Measurements from ENCODE around the gene CCDC146.

CCDC146 gene

GRCh38 chr7:77288676-77289320, 166.4 kb downstream of the CCDC146 start:
- Mint-ChIP-seq H3K27ac (no peak overlapping the region), H3K36me3 (peaks cover 1% of the 10 kb centered on the region), H3K4me3 (no peak overlapping the region), H3K27me3 (no peaks in the 10 kb centered on the region), H3K4me1 (no peaks in the 10 kb centered on the region), H3K9me3 (peaks cover 8% of the 10 kb centered on the region)
- DNase-seq = no peak
- CTCF ChIA-PET = no interaction called here

- no peaks in the 10 kb centered on the region for H3K27me3 Mint-ChIP-seq
- H3K9me3 Mint-ChIP-seq = peaks cover 8% of the 10 kb centered on the region
- H3K4me1 Mint-ChIP-seq = no peaks in the 10 kb centered on the region
- no peak overlapping the region for H3K4me3 Mint-ChIP-seq
- CTCF ChIA-PET = no interaction called here
- H3K36me3 Mint-ChIP-seq = peaks cover 1% of the 10 kb centered on the region
- H3K27ac Mint-ChIP-seq = no peak overlapping the region
- no peak for DNase-seq
These were observed 167.0 kb downstream of the CCDC146 start for GRCh38 chr7:77289387-77289786.

DNA sequence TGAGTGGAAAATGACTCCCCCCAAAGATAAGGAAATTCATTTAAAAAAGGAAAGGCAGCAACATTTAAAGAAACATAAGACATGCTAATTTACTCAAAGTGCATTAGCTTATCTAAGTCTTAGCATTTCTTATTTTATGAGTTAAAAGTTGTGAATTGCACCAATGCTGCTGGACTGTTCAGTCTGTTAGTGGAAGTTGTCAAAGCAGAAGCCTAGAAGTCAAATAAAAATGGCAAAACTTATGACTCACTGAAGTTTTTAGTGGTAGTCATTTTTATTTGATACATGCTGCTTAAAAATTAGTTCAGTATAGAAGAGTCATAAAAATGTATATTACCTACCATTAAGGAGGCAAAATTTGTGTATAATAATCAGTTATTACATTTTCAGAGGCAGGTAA, 168.0 kb downstream of the CCDC146 start:
- Mint-ChIP-seq H3K36me3 (peaks cover 1% of the 10 kb centered on the region), H3K4me1 (no peaks in the 10 kb centered on the region), H3K9me3 (peaks cover 8% of the 10 kb centered on the region), H3K27ac (no peak overlapping the region), H3K27me3 (no peaks in the 10 kb centered on the region), H3K4me3 (no peak overlapping the region)
- no peak for DNase-seq
- CTCF ChIA-PET = no interaction called here

DNA sequence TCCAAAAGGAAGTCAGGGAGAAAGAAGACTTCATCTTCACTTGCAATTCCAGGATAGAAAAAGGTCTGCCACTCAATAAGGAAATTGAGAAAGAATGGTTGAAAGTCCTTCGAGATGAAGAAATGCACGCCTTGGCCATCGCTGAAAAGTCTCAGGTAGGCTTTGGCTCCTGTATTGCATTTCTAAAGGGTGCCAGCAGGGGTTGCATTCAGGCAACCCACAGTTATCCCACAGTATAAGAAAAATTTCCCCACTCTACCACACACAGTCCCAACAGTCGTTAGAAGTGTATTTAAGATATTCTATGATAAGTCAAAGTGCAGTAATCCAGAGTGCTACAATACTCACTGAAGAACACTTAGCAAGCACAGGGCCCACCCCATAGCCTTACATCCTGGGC, 170.6 kb downstream of the CCDC146 start:
- no peak overlapping the region for H3K4me3 Mint-ChIP-seq
- no peak overlapping the region for H3K27ac Mint-ChIP-seq
- DNase-seq = no peak
- CTCF ChIA-PET = no interaction called here
- peaks cover 1% of the 10 kb centered on the region for H3K36me3 Mint-ChIP-seq
- H3K9me3 Mint-ChIP-seq = peaks cover 6% of the 10 kb centered on the region
- H3K4me1 Mint-ChIP-seq = no peaks in the 10 kb centered on the region
- no peaks in the 10 kb centered on the region for H3K27me3 Mint-ChIP-seq

GRCh38 chr7:77295549-77295948, 173.1 kb downstream of the CCDC146 start:
- DNase-seq = no peak
- CTCF ChIA-PET = no interaction called here
- Mint-ChIP-seq H3K9me3 (peaks cover 4% of the 10 kb centered on the region), H3K4me3 (no peak overlapping the region), H3K27ac (no peak overlapping the region), H3K4me1 (no peaks in the 10 kb centered on the region), H3K27me3 (no peaks in the 10 kb centered on the region), H3K36me3 (peaks cover 3% of the 10 kb centered on the region)

DNA sequence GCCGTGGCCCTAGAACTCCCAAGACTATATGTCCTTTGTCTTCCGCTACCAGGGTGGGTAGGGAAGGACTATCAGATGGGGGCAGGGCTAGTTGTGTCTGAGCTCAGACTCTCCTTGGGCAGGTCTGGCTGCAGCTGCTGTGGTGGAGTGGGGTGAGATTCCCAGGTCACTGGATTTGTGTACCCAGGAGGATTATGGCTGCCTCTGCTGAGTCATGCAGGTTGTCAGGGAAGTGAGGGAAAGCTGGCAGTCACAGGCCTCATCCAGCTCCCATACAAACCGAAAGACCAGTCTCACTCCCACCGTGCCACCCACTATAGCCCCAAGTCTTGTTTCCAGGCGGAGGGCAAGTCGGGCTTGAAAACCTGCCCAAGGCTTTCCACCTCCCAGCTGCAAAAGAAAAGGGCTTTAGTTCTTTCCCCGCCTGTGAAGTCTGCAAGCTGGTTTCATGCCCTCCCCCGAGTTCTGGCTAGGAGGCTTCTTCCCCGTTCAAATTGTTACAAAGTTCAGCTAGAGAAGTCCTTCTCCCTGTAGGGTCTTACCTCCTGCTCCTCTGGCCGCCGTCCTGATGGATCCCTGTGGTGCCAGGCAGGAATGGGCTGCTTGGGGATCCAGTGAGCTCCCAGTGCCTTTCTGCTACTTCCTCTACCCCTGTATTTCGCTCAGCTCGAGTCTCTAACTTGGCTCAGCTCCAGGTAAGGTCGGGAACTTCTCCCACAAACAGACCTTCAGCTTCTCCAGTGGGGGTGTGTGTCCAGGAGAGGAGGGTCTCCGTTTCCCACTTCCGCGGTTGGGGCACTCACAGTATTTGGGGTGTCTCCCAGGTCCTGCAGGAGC, 184.0 kb downstream of the CCDC146 start:
- H3K4me1 Mint-ChIP-seq = no peaks in the 10 kb centered on the region
- DNase-seq = no peak
- no peaks in the 10 kb centered on the region for H3K27me3 Mint-ChIP-seq
- no peak overlapping the region for H3K27ac Mint-ChIP-seq
- peaks cover 15% of the 10 kb centered on the region for H3K36me3 Mint-ChIP-seq
- CTCF ChIA-PET = no interaction called here
- H3K4me3 Mint-ChIP-seq = no peak overlapping the region
- H3K9me3 Mint-ChIP-seq = peaks cover 14% of the 10 kb centered on the region

DNA sequence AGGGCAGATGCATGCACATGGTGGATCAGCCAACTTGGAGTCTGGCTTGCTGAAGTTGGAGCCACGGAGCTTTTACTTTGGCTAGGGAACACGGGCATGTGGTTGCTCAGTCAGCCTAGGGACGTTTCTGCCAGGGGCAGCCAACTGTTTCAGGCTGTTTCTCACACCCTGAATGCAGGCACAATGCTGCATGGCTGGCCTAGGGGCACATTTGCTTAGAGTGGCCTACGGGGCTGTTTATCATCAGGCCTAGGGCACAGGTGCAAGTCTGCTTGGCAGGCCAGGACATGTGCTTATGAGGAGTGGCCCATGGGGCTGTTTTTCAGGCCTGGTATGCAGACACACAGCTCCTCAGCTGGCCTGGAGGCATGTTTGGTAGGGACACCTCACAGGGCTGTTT, 186.4 kb downstream of the CCDC146 start:
- Mint-ChIP-seq H3K9me3 (peaks cover 10% of the 10 kb centered on the region), H3K4me1 (no peaks in the 10 kb centered on the region), H3K36me3 (peaks cover 15% of the 10 kb centered on the region), H3K27ac (no peak overlapping the region), H3K4me3 (no peak overlapping the region), H3K27me3 (no peaks in the 10 kb centered on the region)
- CTCF ChIA-PET = interaction anchor here (0.8 kb wide), 1 partner anchor 39 kb away, joined by 3 read pairs; no protein-coding TSS in a partner anchor
- DNase-seq = no peak

GRCh38 chr7:77309714-77310220, 187.4 kb downstream of the CCDC146 start:
- DNase-seq = no peak
- Mint-ChIP-seq H3K4me3 (no peak overlapping the region), H3K36me3 (peaks cover 15% of the 10 kb centered on the region), H3K9me3 (peaks cover 10% of the 10 kb centered on the region), H3K4me1 (no peaks in the 10 kb centered on the region), H3K27ac (no peak overlapping the region), H3K27me3 (no peaks in the 10 kb centered on the region)
- CTCF ChIA-PET = no interaction called here

- CTCF ChIA-PET = no interaction called here
- DNase-seq = no peak
- Mint-ChIP-seq H3K9me3 (peaks cover 2% of the 10 kb centered on the region), H3K4me3 (no peak overlapping the region), H3K27ac (no peak overlapping the region), H3K27me3 (no peaks in the 10 kb centered on the region), H3K36me3 (peaks cover 17% of the 10 kb centered on the region), H3K4me1 (no peaks in the 10 kb centered on the region)
These were observed 188.6 kb downstream of the CCDC146 start for GRCh38 chr7:77310982-77311381.

GRCh38 chr7:77313085-77313484, 190.7 kb downstream of the CCDC146 start:
- no peak for DNase-seq
- CTCF ChIA-PET = no interaction called here
- H3K36me3 Mint-ChIP-seq = peaks cover 22% of the 10 kb centered on the region
- H3K4me1 Mint-ChIP-seq = no peaks in the 10 kb centered on the region
- H3K27me3 Mint-ChIP-seq = no peaks in the 10 kb centered on the region
- no peak overlapping the region for H3K4me3 Mint-ChIP-seq
- no peak overlapping the region for H3K27ac Mint-ChIP-seq
- H3K9me3 Mint-ChIP-seq = no peaks in the 10 kb centered on the region

GRCh38 chr7:77313876-77314480, 191.6 kb downstream of the CCDC146 start:
- CTCF ChIA-PET = no interaction called here

DNA sequence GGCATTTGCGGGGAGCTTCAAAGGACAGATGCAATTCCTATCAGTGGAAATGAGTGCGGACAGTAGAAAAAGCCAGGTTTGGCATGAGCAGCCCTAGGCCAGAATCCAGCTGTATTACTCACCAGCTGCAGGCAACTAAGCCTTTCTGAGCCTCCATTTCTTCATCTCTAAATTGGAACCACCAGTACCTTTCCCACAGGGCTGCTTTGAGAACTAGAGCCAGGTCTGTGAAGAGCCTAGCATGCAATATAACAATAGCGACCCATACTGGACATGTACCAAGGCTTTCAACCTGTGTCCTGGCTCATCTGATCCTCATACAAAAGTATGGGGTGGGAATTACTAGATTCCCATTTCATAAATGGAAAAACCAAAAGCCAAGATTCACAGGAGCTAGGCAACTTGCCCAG, 192.8 kb downstream of the CCDC146 start:
- Mint-ChIP-seq H3K9me3 (no peaks in the 10 kb centered on the region), H3K27me3 (no peaks in the 10 kb centered on the region), H3K27ac (no peak overlapping the region), H3K4me1 (no peaks in the 10 kb centered on the region), H3K36me3 (peaks cover 26% of the 10 kb centered on the region), H3K4me3 (no peak overlapping the region)
- CTCF ChIA-PET = no interaction called here
- DNase-seq = no peak

More at GRCh38 chr7:77313876-77314480, 191.6 kb downstream of the CCDC146 start:
- H3K27me3 Mint-ChIP-seq = no peaks in the 10 kb centered on the region
- peaks cover 24% of the 10 kb centered on the region for H3K36me3 Mint-ChIP-seq
- no peak overlapping the region for H3K27ac Mint-ChIP-seq
- no peak for DNase-seq
- no peaks in the 10 kb centered on the region for H3K4me1 Mint-ChIP-seq
- H3K9me3 Mint-ChIP-seq = no peaks in the 10 kb centered on the region
- no peak overlapping the region for H3K4me3 Mint-ChIP-seq

DNA sequence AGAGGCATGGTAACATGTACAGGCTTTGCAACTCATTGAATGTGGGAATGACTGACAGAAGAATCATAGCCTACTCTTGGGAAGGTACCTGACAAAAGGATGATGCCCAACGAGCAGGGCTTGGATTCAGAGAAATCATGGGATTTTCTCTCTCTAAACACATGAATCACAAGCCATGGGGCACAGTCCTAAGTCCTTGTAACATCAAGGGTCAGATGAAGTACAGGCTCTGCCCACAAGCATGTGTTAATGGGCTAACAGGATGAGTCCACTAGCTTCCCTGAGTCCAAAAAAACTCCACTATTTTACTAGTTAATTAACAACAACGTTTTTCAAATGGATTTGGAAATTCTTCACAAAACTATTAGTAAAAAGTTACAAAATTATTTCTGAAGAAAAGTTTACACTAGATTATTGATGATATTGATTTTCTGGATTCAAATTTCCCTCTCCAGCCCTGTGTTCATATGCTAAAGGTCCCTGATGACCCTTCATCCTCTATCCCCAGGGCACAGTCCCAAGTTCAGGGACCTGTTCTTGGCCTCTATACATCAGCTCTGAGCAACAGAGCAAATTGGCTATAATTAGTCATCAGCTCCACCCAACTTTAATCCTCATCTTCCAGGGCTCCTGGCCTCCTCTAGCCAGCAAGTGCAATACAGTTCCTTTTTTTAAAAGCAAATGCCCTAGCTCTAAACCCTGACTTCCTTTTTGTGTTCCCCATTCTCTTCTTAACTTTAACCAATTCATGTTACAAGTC, 194.0 kb downstream of the CCDC146 start:
- CTCF ChIA-PET = no interaction called here
- H3K4me1 Mint-ChIP-seq = no peaks in the 10 kb centered on the region
- H3K36me3 Mint-ChIP-seq = peaks cover 25% of the 10 kb centered on the region
- no peaks in the 10 kb centered on the region for H3K27me3 Mint-ChIP-seq
- H3K27ac Mint-ChIP-seq = no peak overlapping the region
- H3K9me3 Mint-ChIP-seq = no peaks in the 10 kb centered on the region
- DNase-seq = no peak
- H3K4me3 Mint-ChIP-seq = no peak overlapping the region

DNA sequence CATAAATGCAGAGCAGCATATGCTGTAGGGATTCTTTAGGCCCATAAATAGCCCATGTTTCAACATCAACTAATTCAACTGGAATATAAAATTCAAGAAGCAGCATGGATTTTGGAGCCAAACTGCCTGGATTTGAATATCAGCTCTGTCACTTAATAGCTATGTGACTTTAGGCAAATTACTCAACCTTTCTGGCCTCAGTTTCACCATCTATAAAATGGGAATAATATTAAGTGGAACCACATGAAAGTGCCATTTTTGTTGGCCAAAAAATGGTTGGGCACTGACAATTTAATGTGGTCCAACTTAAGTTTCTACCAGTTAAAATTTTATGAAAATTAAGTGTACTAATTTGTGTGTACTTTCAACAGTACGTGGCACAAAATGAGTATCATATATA, 195.6 kb downstream of the CCDC146 start:
- Mint-ChIP-seq H3K36me3 (peaks cover 23% of the 10 kb centered on the region), H3K4me1 (no peaks in the 10 kb centered on the region), H3K4me3 (no peak overlapping the region), H3K27me3 (no peaks in the 10 kb centered on the region), H3K27ac (no peak overlapping the region), H3K9me3 (no peaks in the 10 kb centered on the region)
- no peak for DNase-seq
- CTCF ChIA-PET = interaction anchor here (0.6 kb wide), 1 partner anchor 88 kb away, joined by 3 read pairs; no protein-coding TSS in a partner anchor
